IPS DF 4.7 (cell line): ENCODE measurements around the gene KRT73.

Experiments used
- DNase-seq: peaks from one replicate; pipeline ENCODE4 v3.0.0-alpha.2; 2013; ENCODE audit warnings: low spot score; ENCODE audit errors: extremely low read depth

KRT73 gene

DNA sequence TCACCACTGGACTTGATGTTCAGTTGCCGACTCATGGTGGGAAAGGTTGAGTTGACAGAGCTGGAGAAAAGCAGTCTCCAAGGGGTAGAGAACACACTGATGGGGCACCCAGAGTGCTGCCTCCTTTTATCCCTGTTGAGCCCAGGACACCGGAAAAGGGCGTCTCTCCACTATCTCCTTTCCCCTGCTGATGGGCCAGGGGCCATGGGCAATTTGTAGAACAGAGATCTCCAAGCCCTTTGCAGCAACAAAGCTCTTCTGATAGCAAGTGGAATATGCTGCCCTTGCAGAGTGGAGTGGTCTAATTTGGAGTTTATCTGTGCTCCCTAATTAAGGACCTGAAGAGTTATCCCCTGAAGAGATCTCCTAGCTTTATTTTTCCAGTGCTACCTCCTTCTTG, 44.6 kb downstream of the KRT73 start, which contains the start of gene KRT74:
Gene KRT74 (minus strand): TSS at position 101 of the 400 bp plus-strand sequence. CDS start 66 bp downstream, at position 35.
- DNase-seq, result no peak

DNA sequence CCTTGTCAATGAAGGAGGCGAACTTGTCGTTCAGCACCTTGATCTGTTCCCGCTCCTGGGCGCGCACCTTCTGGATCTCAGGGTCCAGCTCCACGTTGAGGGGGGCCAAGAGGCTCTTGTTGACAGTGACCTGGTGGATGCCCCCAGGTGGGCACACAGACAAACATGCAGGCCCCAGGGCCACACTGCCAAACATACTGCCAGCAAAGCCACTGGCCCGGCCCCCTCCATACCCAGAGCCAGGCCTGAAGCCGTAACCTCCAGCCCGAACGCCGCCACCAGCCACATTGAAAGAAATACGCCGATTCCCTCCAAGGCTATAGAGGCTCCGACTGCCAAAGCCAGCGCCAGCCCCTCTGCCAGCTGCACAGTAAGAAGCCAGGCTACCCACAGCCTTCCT, 45.1 kb downstream of the KRT73 start:
- DNase-seq, result no peak

GRCh38 chr12:52570511-52570910, 47.8 kb downstream of the KRT73 start:
- DNase-seq, result no peak

DNA sequence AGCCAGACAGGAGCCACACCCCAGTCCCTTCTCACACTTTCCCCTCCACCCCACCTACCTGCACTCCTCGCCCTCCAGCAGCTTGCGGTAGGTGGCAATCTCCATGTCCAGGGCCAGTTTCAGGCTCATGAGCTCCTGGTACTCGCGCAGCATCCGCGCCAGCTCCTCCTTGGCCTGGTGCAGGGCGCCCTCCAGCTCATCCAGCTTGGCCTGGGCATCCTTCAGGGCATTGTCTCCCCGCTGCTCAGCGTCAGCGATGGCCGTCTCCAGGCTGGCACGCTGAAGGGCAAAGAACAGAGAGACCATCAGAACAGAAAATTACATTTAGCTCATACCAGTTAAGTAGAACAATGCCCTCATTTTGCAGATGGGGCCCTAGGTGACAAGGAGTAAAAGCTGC, 50.2 kb downstream of the KRT73 start:
- no peak for DNase-seq

DNA sequence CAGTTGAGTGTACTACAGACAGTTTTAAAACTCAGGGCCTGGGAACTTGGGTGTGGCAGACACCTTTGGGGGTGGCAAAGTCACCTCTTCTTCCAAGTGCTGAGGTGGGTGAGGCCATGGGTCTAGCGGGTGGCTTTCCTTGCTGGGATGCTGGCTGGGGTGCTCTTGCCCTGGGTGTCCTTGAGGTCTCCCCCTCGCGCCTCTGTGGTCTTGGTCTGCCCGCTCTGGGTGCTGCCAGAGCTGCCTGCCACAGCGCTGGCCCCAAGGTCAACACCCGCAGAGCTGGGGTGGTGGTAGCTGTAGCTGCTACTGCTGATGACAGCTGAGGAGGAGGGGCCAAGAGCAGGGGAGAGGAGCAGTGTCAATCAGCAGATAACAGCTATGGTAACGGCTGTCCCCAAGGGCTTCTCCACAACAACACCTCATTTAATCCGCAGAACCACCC, 51.5 kb downstream of the KRT73 start:
- no peak for DNase-seq

GRCh38 chr12:52564582-52564981, 53.8 kb downstream of the KRT73 start:
- DNase-seq, result no peak

DNA sequence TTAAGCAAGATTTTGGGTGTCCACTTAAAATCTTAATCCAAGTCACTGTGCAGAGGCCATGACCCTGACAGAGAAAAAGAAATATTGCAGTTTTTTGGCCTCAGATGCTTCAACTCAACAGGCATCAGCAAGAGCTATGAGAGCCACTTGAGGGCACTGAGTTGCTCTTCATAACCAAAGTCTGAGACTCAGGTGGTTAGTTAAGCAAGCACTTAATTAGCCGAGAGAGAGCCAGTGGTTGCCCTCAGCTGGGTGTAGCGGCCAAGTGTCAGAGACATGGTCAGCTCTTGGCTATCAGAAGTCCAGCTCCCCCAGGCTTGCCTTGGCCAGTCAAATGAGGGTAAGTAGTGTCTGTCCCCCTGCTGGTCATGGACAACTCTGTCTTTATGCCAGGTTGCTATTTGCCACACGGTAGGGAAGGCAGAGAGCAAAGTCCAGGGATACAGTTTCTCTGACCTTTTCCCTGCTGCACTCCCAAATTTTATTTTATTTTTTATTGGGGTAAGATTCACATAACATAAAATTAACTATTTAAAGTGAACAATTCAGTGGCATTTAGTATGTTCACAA, 56.4 kb downstream of the KRT73 start:
- DNase-seq, result no peak

GRCh38 chr12:52559979-52560378, 58.4 kb downstream of the KRT73 start:
- DNase-seq, result no peak

DNA sequence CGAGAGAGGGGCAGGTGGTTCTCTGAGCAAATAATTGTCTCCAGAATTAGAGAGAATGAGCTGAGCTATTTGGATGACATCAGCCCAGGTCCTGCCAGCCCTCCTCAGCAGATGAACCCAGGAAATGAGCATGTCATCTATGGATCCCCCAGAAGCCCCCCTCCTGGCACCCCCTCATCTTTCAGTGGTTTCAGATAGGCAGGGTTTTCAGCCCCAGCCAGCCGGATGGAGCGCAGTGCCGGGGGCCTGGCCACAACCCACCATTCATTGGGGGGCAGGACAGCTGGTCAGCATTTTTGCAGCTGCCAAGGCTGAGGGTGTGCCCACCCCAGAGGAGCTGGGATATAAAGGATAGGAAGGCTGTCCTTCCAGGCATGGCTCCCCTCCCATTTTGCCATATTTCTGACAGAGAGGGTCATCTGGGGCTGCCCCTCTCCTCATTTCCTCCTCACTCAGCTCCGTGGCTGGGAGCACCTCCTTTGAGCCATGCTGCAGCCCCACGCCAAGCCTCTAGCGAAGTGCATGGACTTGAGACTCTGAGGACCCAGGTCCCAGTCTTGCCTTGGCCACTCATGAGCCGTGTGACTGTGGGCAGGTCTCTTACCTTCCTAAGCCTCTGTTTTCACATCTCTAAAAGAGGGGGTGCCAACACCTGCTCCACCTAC, 59.4 kb downstream of the KRT73 start:
- no peak for DNase-seq
